ENCODE measurements around the gene C2CD4C. TPM values are rescaled to one million over a fixed set of nuclear protein-coding genes. Genes with fewer than 3 reads are reported as not detected.

C2CD4C gene
- total and polyA plus RNA-seq, 2 of the 13 experiments (the other 11 are each of a cell fraction or from before 2014, with no cell fraction given) = not detected

GRCh38 chr19:409516-410242 lies 732 bp upstream of the C2CD4C start:
- DNase-seq (ENCODE audit: low spot score) = no peak
- 4% methylated on average over 12 of the region's 23 CpGs for WGBS (ENCODE audit: low lambda C conversion rate)

GRCh38 chr19:408441-408901 lies 476 bp downstream of the C2CD4C start:
- no peaks in the 10 kb centered on the region for H3K4me1 ChIP-seq (ENCODE audit: insufficient read depth, low read length)
- H3K4me2 ChIP-seq (ENCODE audit: low read depth, low read length) = no peak overlapping the region; the same call in 1 of the 2 replicates
- H3K79me2 ChIP-seq (ENCODE audit: insufficient read depth, low read length) = no peaks in the 10 kb centered on the region
- H3K9ac ChIP-seq (ENCODE audit: insufficient read depth, low read depth, low read length) = no peak overlapping the region
- H2AFZ ChIP-seq (ENCODE audit: low read length) = no peak overlapping the region
- ChIA-PET POLR2A (no interaction called here), CTCF (ENCODE audit: low intra/inter-chr PET ratio, low total read pairs) (no interaction called here)
- ATAC-seq (no peak), DNase-seq (ENCODE audit: low spot score) (no peak), FAIRE-seq (no peak)
- H3K27ac ChIP-seq (ENCODE audit: extremely low read length, insufficient read depth, low read length) = no peak overlapping the region
- in situ Hi-C loops (cut with HindIII; ENCODE audit: extremely low pct_ligation_motif_present, low pct_unique_long_range_greater_than_20kb) = no loop called here
- H3K4me3 ChIP-seq (replicated peaks in 1 of 3; ENCODE audit: insufficient read depth in 1 of 3, low read depth in 2 of 3, low read length in 3 of 3) = no peak overlapping the region
- H3K9me3 ChIP-seq (ENCODE audit: low read length) = no peaks in the 10 kb centered on the region
- WGBS (ENCODE audit: low lambda C conversion rate) = no CpG with 5 or more reads among the region's 30 CpGs
- peaks cover 29 to 75% of the 10 kb centered on the region in 2 experiments for H3K27me3 ChIP-seq (ENCODE audit: control insufficient read depth in 1 of 2, insufficient read depth in 2 of 2, low read length in 2 of 2)
- H3K36me3 ChIP-seq (replicated peaks in 1 of 2; ENCODE audit: control insufficient read depth in 1 of 2, insufficient read depth in 2 of 2, low read length in 2 of 2) = no peaks in the 10 kb centered on the region
- BruUV-seq (replicated peaks) = no TSS peak
- H4K20me1 ChIP-seq (ENCODE audit: insufficient read depth, low read length) = no peaks in the 10 kb centered on the region; the same call in 1 of the 2 replicates
- intact Hi-C loops (cut with micrococcal nuclease; ENCODE audit: unreplicated experiment) = no loop called here
- TF ChIP-seq AHDC1 (CRISPR knock-in tag; IDR thresholded peaks at IDR 0.05; ENCODE audit: borderline replicate concordance) (no peak), SYNCRIP (IDR thresholded peaks at IDR 0.05; ENCODE audit: insufficient read depth, low read depth, low read length) (no peak), POGZ (CRISPR knock-in tag; IDR thresholded peaks at IDR 0.05) (no peak), ZNF788 (CRISPR knock-in tag; IDR thresholded peaks at IDR 0.05; ENCODE audit: borderline replicate concordance) (no peak), ZBTB1 (CRISPR knock-in tag; IDR thresholded peaks at IDR 0.05; ENCODE audit: borderline replicate concordance) (no peak), JUNB (CRISPR knock-in tag; IDR thresholded peaks at IDR 0.05; ENCODE audit: borderline replicate concordance) (no peak), HOXD1 (CRISPR knock-in tag; IDR thresholded peaks at IDR 0.05) (no peak)

More at GRCh38 chr19:409516-410242, 732 bp upstream of the C2CD4C start:
- Histone ChIP-seq H3K79me2 (ENCODE audit: insufficient read depth, low read length) (no peaks in the 10 kb centered on the region), H3K9me3 (ENCODE audit: low read length) (no peaks in the 10 kb centered on the region), H4K20me1 (ENCODE audit: insufficient read depth, low read length) (no peaks in the 10 kb centered on the region; the same call in 1 of the 2 replicates), H3K4me2 (ENCODE audit: low read depth, low read length) (peak overlapping the region; percentile 8; the same call in 1 of the 2 replicates), H3K9ac (ENCODE audit: insufficient read depth, low read depth, low read length) (no peak overlapping the region), H2AFZ (ENCODE audit: low read length) (no peak overlapping the region), H3K4me3 (replicated peaks in 1 of 3; ENCODE audit: insufficient read depth in 1 of 3, low read depth in 2 of 3, low read length in 3 of 3) (no peak overlapping the region; a peak in 1 of 6 replicates), H3K4me1 (ENCODE audit: insufficient read depth, low read length) (no peaks in the 10 kb centered on the region), H3K27me3 (ENCODE audit: control insufficient read depth in 1 of 2, insufficient read depth in 2 of 2, low read length in 2 of 2) (peaks cover 28 to 74% of the 10 kb centered on the region in 2 experiments), H3K27ac (ENCODE audit: extremely low read length, insufficient read depth, low read length) (no peak overlapping the region), H3K36me3 (replicated peaks in 1 of 2; ENCODE audit: control insufficient read depth in 1 of 2, insufficient read depth in 2 of 2, low read length in 2 of 2) (no peaks in the 10 kb centered on the region)
- in situ Hi-C loops (cut with HindIII; ENCODE audit: extremely low pct_ligation_motif_present, low pct_unique_long_range_greater_than_20kb) (no loop called here), intact Hi-C loops (cut with micrococcal nuclease; ENCODE audit: unreplicated experiment) (no loop called here)
- FAIRE-seq (no peak), ATAC-seq (no peak)
- BruUV-seq (replicated peaks) = no TSS peak
- POLR2A ChIA-PET = no interaction called here
- TF ChIP-seq MAZ (IDR thresholded peaks at IDR 0.05; ENCODE audit: borderline replicate concordance, low read depth, low read length) (no peak), MAZ (CRISPR knock-in tag; IDR thresholded peaks at IDR 0.05; ENCODE audit: low read depth) (no peak), PHF8 (CRISPR knock-in tag; IDR thresholded peaks at IDR 0.05) (no peak), JUNB (CRISPR knock-in tag; IDR thresholded peaks at IDR 0.05; ENCODE audit: borderline replicate concordance) (no peak), ZNF282 (IDR thresholded peaks at IDR 0.05; ENCODE audit: partially characterized antibody) (no peak), MAX (IDR thresholded peaks at IDR 0.05) (no peak), ELF1 (CRISPR knock-in tag; IDR thresholded peaks at IDR 0.05) (no peak), RELA (CRISPR knock-in tag; IDR thresholded peaks at IDR 0.05) (no peak), EZH2 (conservative IDR thresholded peaks at IDR 0.05; ENCODE audit: low read depth, low read length) (peak; percentile 91), PTBP1 (IDR thresholded peaks at IDR 0.05; ENCODE audit: low read depth, low read length, poor library complexity, severe bottlenecking) (no peak), ZSCAN12 (CRISPR knock-in tag; IDR thresholded peaks at IDR 0.05) (no peak), GZF1 (CRISPR knock-in tag; IDR thresholded peaks at IDR 0.05) (peak; percentile 78)
- CTCF ChIA-PET (ENCODE audit: low intra/inter-chr PET ratio, low total read pairs) = no interaction called here
